T-helper 9 cell (primary cell): ENCODE results near the gene ALMS1.
"Not testable (repeated sequence)": the region's sequence is repeated elsewhere in the genome, so short reads cannot be mapped to it uniquely, and the experiment has no call there.

ENCODE experiments used
- DNase-seq: peaks from one replicate; pipeline ENCODE4 v3.0.0-alpha.2; 2020
- total RNA-seq, 2 donors: gene quantifications; one replicate each; lab custom pipeline; 2026; lab: John Stamatoyannopoulos, UW

ALMS1 gene, protein sequence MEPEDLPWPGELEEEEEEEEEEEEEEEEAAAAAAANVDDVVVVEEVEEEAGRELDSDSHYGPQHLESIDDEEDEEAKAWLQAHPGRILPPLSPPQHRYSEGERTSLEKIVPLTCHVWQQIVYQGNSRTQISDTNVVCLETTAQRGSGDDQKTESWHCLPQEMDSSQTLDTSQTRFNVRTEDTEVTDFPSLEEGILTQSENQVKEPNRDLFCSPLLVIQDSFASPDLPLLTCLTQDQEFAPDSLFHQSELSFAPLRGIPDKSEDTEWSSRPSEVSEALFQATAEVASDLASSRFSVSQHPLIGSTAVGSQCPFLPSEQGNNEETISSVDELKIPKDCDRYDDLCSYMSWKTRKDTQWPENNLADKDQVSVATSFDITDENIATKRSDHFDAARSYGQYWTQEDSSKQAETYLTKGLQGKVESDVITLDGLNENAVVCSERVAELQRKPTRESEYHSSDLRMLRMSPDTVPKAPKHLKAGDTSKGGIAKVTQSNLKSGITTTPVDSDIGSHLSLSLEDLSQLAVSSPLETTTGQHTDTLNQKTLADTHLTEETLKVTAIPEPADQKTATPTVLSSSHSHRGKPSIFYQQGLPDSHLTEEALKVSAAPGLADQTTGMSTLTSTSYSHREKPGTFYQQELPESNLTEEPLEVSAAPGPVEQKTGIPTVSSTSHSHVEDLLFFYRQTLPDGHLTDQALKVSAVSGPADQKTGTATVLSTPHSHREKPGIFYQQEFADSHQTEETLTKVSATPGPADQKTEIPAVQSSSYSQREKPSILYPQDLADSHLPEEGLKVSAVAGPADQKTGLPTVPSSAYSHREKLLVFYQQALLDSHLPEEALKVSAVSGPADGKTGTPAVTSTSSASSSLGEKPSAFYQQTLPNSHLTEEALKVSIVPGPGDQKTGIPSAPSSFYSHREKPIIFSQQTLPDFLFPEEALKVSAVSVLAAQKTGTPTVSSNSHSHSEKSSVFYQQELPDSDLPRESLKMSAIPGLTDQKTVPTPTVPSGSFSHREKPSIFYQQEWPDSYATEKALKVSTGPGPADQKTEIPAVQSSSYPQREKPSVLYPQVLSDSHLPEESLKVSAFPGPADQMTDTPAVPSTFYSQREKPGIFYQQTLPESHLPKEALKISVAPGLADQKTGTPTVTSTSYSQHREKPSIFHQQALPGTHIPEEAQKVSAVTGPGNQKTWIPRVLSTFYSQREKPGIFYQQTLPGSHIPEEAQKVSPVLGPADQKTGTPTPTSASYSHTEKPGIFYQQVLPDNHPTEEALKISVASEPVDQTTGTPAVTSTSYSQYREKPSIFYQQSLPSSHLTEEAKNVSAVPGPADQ (N-terminal part only)
- total RNA-seq = 146 to 160 reads per million in 2 donors

- peak; percentile 78 for DNase-seq
These were observed at the start of gene ALMS1 for GRCh38 chr2:73385504-73386341. Gene ALMS1 (plus strand): TSS chr2:73385836. CDS start chr2:73385869, 33 bp downstream.

DNA sequence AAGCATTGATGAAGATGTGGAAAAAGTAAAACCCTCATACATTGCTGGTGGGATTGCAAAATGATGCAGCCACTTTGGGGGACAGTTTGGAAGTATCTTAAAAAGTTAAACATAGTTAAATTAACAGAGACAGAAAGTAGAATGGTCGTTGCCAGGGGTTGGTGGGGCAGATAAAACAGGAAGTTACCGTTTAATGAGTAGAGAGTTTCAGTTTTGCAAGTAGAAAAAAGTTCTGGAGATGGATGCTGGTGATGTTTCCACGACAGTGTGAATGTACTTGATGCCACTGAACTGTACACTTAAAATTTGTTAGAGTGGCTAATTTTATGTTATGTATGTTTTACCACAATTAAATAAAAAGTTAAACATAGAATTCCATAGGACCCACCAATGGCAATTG is 47.8 kb upstream of the ALMS1 start:
- DNase-seq = no peak

DNA sequence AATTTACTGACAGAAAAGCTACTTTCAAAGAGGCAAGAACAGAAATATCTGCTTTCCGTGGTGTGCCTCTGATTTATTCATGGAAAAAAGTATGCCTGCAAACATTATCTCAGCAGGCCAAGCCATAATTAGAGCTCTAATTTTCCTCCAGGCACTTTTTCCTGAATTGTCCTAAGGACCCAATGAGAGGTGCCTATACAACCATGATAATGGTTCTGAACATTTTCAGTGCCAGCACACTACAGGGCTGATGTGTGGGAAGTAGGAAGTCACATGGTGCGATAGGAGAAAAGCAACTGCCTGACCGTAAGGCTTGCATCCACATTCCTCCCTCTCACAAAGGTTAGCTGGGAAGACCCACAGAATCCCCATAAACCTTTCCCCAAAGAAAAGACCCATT is 46.4 kb upstream of the ALMS1 start:
- DNase-seq = no peak

GRCh38 chr2:73341039-73341438 is 44.6 kb upstream of the ALMS1 start:
- DNase-seq = no peak

DNA sequence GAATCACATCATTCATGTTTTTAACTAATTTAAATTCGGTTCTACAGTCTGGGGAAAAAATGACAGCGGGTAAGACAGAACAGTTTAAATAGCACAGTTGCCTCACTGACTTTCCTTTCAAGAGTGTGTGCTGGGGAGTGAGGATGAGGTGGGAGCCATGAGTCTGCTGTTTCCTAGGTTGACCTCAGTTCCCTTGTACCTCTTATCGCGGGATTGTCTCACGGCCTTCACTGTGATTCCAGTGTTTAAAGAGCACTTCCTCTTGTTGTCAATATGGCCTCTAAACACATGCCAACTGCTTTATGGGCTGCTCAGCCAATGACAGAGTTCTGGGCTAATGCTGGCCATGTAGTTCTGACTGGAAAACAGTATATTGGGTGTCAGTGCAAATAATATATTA is 41.6 kb upstream of the ALMS1 start:
- no peak for DNase-seq

- DNase-seq = not testable (repeated sequence)
These were observed 40.9 kb upstream of the ALMS1 start for GRCh38 chr2:73344747-73345146.

DNA sequence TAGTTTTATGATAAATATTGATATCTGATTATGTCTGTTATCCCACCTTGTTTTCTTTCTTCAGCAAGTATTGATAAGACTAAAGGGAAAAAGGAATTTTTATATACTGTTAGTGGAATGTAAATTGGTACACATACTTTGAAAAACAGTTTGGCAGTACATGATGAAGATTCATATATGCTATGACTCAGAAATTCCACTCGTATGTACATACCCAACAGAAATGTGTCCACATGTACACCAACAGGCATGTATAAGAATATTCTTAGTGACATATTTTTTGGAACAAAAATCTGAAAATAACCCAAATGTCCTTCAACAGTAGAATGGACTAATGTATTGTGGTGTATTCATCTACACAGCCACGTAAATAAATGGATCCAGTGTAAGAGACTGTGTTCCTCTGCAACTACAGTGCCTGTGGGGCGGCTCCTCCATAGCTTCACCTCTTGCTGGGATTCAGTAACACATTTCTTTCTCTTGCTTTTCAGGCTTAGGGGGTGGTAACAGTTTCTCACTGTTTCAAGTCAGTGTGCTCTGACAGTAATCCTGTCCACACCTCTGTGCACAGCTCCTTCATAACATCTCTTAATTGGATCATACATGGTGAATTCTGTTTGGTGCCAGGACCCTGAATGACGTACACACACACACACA is 35.5 kb upstream of the ALMS1 start:
- no peak for DNase-seq

- DNase-seq = no peak
These were observed 29.5 kb upstream of the ALMS1 start for GRCh38 chr2:73356097-73356496.

DNA sequence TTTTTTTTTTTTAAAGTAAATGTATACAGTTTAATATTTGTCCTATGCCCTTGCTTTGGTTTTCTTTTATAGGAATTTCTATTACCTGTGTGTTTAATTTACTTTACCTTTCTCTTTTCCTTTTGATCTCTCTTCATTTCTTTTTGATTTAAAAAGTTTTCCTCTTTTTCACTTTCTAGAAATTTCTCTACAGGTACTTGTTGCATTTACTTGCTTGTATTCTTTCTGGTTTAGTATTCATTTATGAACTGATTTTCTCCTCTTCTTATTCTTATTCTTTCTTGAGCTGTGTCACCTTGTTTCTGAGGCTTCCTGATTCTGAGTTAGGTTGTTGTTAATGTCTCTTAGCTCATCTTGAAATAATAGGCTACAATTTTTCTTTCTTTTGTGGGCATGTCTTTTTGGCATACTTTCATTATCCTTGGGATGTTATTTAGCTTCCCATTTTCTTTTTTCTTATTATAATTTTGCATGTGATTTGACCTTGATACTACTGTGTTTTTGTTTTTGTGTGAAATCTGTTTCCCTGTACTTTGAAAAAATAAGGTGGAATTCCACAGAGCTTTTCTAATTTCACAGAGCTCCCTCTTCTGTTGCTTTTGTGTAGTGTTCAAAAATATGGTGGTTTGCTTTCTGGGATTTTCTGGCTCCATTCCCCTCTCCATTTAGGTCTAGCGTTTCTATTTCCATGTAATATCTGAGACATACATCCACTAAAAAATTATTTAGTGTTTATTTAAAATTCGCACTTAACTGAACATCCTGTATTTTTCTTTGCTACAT is 25.5 kb upstream of the ALMS1 start:
- no peak for DNase-seq

DNA sequence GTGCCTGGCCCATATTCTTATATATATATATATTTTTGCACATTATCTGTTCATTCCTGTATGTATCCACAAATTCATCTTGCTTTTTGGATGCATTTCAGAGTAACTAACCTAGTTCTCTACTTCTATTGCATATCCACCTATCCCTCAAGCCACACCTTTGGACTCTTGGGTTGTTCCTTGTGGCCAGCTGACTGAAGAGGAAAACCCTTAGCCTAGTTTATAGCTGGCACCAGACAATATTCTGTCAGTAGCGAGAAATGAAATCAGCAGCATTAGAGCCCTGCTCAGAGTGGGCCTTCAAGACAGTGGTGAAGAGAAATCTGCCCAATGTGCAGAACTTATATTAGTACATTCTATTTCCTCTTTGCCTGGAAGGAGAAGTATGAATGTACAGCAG is 19.6 kb upstream of the ALMS1 start:
- DNase-seq = no peak

- no peak for DNase-seq
These were observed 16.9 kb upstream of the ALMS1 start for GRCh38 chr2:73368781-73369180.

DNA sequence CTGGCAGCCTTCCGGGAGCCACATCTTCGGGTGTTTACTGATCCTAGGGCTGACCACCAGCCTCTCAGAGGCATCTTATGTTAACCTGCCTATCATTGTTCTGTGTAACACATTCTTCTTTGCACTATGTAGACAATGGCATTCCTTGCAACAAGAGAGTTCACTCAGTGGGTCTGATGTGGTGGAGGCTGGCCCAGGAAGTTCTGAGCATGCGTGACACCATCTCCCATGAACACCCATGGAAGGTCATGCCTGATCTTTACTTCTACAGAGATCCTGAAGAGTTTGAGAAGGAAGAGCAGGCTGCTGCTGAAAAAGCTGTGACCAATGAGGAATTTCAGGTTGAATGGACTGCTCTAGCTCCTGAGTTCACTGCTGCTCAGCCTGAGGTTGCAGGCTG is 15.3 kb upstream of the ALMS1 start:
- no peak for DNase-seq

- no peak for DNase-seq
These were observed 12.3 kb upstream of the ALMS1 start for GRCh38 chr2:73373344-73373743.

DNA sequence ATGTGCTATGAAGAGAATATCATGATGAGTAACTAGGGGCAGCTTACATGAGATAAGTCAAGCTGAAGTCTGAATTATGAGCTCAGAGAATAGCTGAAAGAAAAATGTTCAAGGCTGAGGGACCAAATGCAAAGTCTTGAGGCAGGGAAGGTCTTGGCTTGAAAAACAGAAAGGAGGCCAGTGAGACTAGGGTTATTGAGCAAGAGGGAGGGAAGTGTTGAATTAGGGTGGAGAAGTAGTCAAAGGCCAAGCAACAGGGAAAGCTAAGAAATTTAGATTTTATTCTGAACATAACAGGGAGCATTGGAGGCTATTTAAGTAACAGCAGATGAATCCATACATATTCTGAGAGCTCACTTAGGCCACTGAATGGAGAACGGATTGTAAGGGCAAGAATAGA is 11.4 kb upstream of the ALMS1 start:
- DNase-seq = no peak

GRCh38 chr2:73376681-73377080 is 9.0 kb upstream of the ALMS1 start:
- no peak for DNase-seq

- DNase-seq = no peak
These were observed 2.6 kb upstream of the ALMS1 start for GRCh38 chr2:73383036-73383435.

- DNase-seq = no peak
These were observed 523 bp upstream of the ALMS1 start for GRCh38 chr2:73385123-73385503.

DNA sequence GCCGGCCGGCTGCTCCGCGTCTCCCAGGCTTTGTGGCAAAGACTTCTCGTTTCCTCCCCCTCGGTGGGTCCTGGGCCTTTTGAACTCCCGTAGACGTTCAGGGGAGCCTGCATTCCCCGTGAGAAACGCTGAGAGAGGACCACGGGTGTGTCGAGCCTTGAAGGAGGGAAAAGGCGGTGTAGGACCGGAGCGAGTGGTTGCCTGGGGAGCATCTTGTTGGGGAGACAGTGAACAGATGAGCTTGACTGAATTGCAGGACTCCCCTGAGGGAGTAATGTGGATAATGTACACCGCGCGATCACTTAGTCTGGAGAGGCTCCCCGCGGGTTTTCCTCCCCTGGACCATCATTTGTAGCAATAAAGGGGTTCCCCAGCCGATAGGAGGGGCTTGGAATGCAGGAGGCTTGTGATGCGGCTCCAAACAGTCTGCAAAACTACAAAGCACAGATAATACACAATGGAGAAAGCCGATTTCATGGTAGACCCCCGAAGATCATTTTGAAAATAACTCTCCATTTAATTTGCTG is 769 bp downstream of the ALMS1 start:
- no peak for DNase-seq

- DNase-seq = no peak
These were observed 1.4 kb downstream of the ALMS1 start for GRCh38 chr2:73386894-73387636.
